Colonic mucosa (tissue), 4 donors: ENCODE measurements around the gene ZC3HAV1. TPM values are rescaled to one million over a fixed set of nuclear protein-coding genes. Genes with fewer than 3 reads are reported as not detected.

ENCODE experiments used
- DNase-seq: peaks from one replicate; pipeline ENCODE4 v3.0.0-alpha.2; 2020
- H3K27ac ChIP-seq: fragments of 200-600 bp; one replicate; pipeline ENCODE4 v1.8.0; 2021
- H3K27me3 ChIP-seq: fragments of 200-600 bp; one replicate; pipeline ENCODE4 v1.8.0; 2021
- H3K36me3 ChIP-seq: fragments of 200-600 bp; one replicate; pipeline ENCODE4 v1.8.0; 2021
- H3K4me1 ChIP-seq: fragments of 200-600 bp; one replicate; pipeline ENCODE4 v1.8.0; 2021; ENCODE audit warnings: mild to moderate bottlenecking
- H3K4me3 ChIP-seq: fragments of 200-600 bp; one replicate; pipeline ENCODE4 v1.8.0; 2021
- H3K9ac ChIP-seq, 2 donors: one replicate each; pipeline ENCODE4 v1.7.0; 2013; ENCODE audit warnings: control low read depth in 2 of 2, low read depth in 2 of 2, low read length in 2 of 2
- H3K9me3 ChIP-seq: fragments of 200-600 bp; one replicate; pipeline ENCODE4 v1.8.0; 2021
- intact Hi-C: fragments of 100-400 bp; cut with DNase I; formaldehyde crosslinking; loops from one replicate; pipeline ENCODE4 v1.14.1; 2022
- total RNA-seq, 2 donors: library from RNA; stranded (reverse); fragmentation: NEBNext Ultra II Directional in 1 of 2; extraction: Animal tissue kit (Norgen Biotek cat#: 25700) in 1 of 2; gene quantifications; one replicate each; pipeline ENCODE4 v1.2.1, GENCODE V29; 2021
- TF ChIP-seq, protein P1 (sequence below): fragments of 200-600 bp; IDR thresholded peaks from one replicate; pipeline ENCODE4 v1.8.0; 2022; ENCODE audit warnings: antibody characterized with exemption, mild to moderate bottlenecking
- donor health status: healthy.
- donor health status: DM: no; HTN: no; CAD: no.
- donor health status: DM: no; HTN: no; CAD: no.

ZC3HAV1 gene
- total RNA-seq, 2 donors from 2014 or later = 29.0 to 33.8 TPM

GRCh38 chr7:139091677-139091996 lies 17.9 kb downstream of the ZC3HAV1 start:
- H3K4me1 ChIP-seq = no peaks in the 10 kb centered on the region
- H3K9me3 ChIP-seq = no peaks in the 10 kb centered on the region
- intact Hi-C loops = no loop called here
- no peaks in the 10 kb centered on the region for H3K36me3 ChIP-seq
- H3K4me3 ChIP-seq = no peak overlapping the region
- DNase-seq = no peak
- no peak overlapping the region for H3K9ac ChIP-seq
- H3K27ac ChIP-seq = no peak overlapping the region
- H3K27me3 ChIP-seq = no peaks in the 10 kb centered on the region
- TF ChIP-seq, protein P1, sequence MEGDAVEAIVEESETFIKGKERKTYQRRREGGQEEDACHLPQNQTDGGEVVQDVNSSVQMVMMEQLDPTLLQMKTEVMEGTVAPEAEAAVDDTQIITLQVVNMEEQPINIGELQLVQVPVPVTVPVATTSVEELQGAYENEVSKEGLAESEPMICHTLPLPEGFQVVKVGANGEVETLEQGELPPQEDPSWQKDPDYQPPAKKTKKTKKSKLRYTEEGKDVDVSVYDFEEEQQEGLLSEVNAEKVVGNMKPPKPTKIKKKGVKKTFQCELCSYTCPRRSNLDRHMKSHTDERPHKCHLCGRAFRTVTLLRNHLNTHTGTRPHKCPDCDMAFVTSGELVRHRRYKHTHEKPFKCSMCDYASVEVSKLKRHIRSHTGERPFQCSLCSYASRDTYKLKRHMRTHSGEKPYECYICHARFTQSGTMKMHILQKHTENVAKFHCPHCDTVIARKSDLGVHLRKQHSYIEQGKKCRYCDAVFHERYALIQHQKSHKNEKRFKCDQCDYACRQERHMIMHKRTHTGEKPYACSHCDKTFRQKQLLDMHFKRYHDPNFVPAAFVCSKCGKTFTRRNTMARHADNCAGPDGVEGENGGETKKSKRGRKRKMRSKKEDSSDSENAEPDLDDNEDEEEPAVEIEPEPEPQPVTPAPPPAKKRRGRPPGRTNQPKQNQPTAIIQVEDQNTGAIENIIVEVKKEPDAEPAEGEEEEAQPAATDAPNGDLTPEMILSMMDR = no peak

GRCh38 chr7:139089118-139089517 lies 20.4 kb downstream of the ZC3HAV1 start:
- Histone ChIP-seq H3K9me3 (no peaks in the 10 kb centered on the region), H3K27ac (no peak overlapping the region), H3K4me1 (no peaks in the 10 kb centered on the region), H3K36me3 (no peaks in the 10 kb centered on the region), H3K9ac (no peak overlapping the region), H3K4me3 (no peak overlapping the region), H3K27me3 (no peaks in the 10 kb centered on the region)
- TF ChIP-seq, protein P1 = no peak
- DNase-seq = no peak
- intact Hi-C loops = no loop called here

- Histone ChIP-seq H3K27me3 (no peaks in the 10 kb centered on the region), H3K36me3 (peaks cover 4% of the 10 kb centered on the region), H3K4me1 (no peaks in the 10 kb centered on the region), H3K9me3 (no peaks in the 10 kb centered on the region), H3K4me3 (no peak overlapping the region), H3K27ac (no peak overlapping the region), H3K9ac (no peak overlapping the region)
- no peak for DNase-seq
- intact Hi-C loops = no loop called here
- TF ChIP-seq, protein P1 = no peak
Measured at GRCh38 chr7:139088268-139088667, 21.3 kb downstream of the ZC3HAV1 start.

GRCh38 chr7:139087212-139087611 lies 22.3 kb downstream of the ZC3HAV1 start:
- Histone ChIP-seq H3K27ac (no peak overlapping the region), H3K27me3 (no peaks in the 10 kb centered on the region), H3K9ac (no peak overlapping the region), H3K4me3 (no peak overlapping the region), H3K4me1 (no peaks in the 10 kb centered on the region), H3K9me3 (no peaks in the 10 kb centered on the region), H3K36me3 (peaks cover 5% of the 10 kb centered on the region)
- no peak for DNase-seq
- intact Hi-C loops = no loop called here
- TF ChIP-seq, protein P1 = no peak

DNA sequence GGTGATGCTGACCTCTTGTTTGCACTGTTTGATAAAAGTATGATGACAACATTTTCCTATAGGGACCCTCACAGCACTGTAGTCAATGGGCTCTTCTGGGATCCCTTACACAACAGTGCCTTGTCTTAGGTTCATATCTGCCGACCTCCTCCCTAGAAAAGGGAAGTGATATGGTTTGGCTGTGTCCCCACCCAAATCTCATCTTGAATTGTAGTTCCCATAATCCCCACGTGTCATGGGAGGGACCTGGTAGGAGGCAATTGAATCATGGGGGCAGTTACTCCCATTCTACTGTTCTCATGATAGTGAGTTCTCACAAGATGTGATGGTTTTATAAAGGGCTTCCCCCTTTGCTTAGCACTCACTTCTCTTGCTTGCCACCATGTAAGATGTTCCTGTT lies 23.1 kb downstream of the ZC3HAV1 start:
- no peaks in the 10 kb centered on the region for H3K4me1 ChIP-seq
- peaks cover 5% of the 10 kb centered on the region for H3K36me3 ChIP-seq
- no peak overlapping the region for H3K9ac ChIP-seq
- TF ChIP-seq, protein P1 = no peak
- no peak overlapping the region for H3K4me3 ChIP-seq
- intact Hi-C loops = no loop called here
- no peak for DNase-seq
- H3K9me3 ChIP-seq = no peaks in the 10 kb centered on the region
- H3K27ac ChIP-seq = no peak overlapping the region
- H3K27me3 ChIP-seq = no peaks in the 10 kb centered on the region

DNA sequence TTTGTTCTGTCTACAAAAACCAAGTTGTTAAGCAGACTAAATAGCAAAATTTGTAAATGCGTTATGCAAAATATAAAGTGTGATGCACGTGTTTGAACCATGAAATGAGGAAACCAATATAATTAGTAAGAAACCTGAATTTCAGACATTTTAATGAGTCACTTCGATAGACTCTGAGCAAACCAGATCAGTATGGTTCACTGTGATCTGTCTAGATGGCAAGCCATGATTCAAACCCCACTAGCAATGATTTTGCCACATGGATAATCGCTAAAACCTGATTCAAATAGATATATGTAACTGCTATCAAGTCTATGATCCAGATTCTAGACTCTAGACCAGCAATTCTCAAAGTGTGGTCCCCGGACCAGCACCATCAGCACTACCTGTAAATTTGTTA lies 24.8 kb downstream of the ZC3HAV1 start:
- no peaks in the 10 kb centered on the region for H3K27me3 ChIP-seq
- no peaks in the 10 kb centered on the region for H3K4me1 ChIP-seq
- TF ChIP-seq, protein P1 = no peak
- no peak overlapping the region for H3K9ac ChIP-seq
- no peaks in the 10 kb centered on the region for H3K9me3 ChIP-seq
- H3K36me3 ChIP-seq = peaks cover 5% of the 10 kb centered on the region
- DNase-seq = no peak
- intact Hi-C loops = no loop called here
- H3K27ac ChIP-seq = no peak overlapping the region
- no peak overlapping the region for H3K4me3 ChIP-seq
